A673 (cell line): ENCODE data around the gene PNMA6E.

ENCODE experiments used
- CTCF ChIP-seq: fragments of 300-800, 200-600 bp; sonication (generic); conservative IDR thresholded peaks from 2 replicates; pipeline ENCODE4 v1.5.1; 2017; ENCODE audit warnings: low read depth, mild to moderate bottlenecking, antibody characterized with exemption, low read length, moderate library complexity, mixed read lengths
- EZH2 ChIP-seq: fragments of 200-600 bp; sonication (generic); IDR thresholded peaks from 2 replicates; pipeline ENCODE4 v1.6.1; 2017; ENCODE audit warnings: borderline replicate concordance, low read depth, mild to moderate bottlenecking, mixed read lengths, antibody characterized with exemption, low read length; ENCODE audit not compliant: poor library complexity, severe bottlenecking

- no peak for TF ChIP-seq CTCF
- no peak for TF ChIP-seq EZH2
Measured at GRCh38 chrX:153447581-153447960, 46.4 kb upstream of the PNMA6E start.
